SK-N-SH (cell line): ENCODE data around the gene TECPR1. TPM values are rescaled to one million over a fixed set of nuclear protein-coding genes. Genes with fewer than 3 reads are reported as not detected.

Experiments
- CTCF ChIA-PET: fragments of 300-600, 350-600 bp; formaldehyde crosslinking; extraction: SDS; loops from one replicate; lab custom pipeline; 2021; lab: Yijun Ruan, JAX
- POLR2A ChIA-PET: fragments of 350-600 bp; sonication (Branson Sonifier 250); formaldehyde crosslinking; extraction: SDS; loops from one replicate; lab custom pipeline; 2020; ENCODE audit warnings: antibody characterized with exemption, inconsistent platforms; lab: Yijun Ruan, JAX
- DNase-seq: peaks from one replicate; pipeline ENCODE4 v3.0.0; 2012
- H2AFZ ChIP-seq: fragments of 200-600 bp; sonication (generic); 2 replicates; pipeline ENCODE4 v1.8.1; 2016; ENCODE audit warnings: antibody characterized with exemption, mild to moderate bottlenecking, low read depth
- H3F3A ChIP-seq: fragments of 200-600 bp; sonication (generic); replicated peaks from 2 replicates; pipeline ENCODE3; 2016; ENCODE audit warnings: antibody characterized with exemption, mild to moderate bottlenecking; ENCODE audit not compliant: insufficient read depth
- H3K27ac ChIP-seq, 2 experiments: fragments of 200-500 bp in 1 of 2; fragments of 200-600 bp in 1 of 2; sonication (Bioruptor generic) in 1 of 2; sonication (generic), shearing (Covaris generic) in 1 of 2; 2 replicates each; pipeline versions ENCODE4 v1.5.1 to v1.6.1; 2014 to 2016; ENCODE audit warnings: low read depth in 2 of 2, inconsistent platforms in 1 of 2, low read length in 1 of 2, mild to moderate bottlenecking in 1 of 2, mixed read lengths in 1 of 2
- H3K27me3 ChIP-seq: fragments of 200-600 bp; sonication (generic), shearing (Covaris generic); 2 replicates; pipeline ENCODE4 v1.6.1; 2016; ENCODE audit warnings: mixed run types; ENCODE audit not compliant: insufficient read depth
- H3K36me3 ChIP-seq, 2 experiments: fragments of 200-500 bp in 1 of 2; fragments of 200-600 bp in 1 of 2; sonication (Bioruptor generic) in 1 of 2; sonication (generic) in 1 of 2; replicated peaks in 1 of 2; 2 replicates each; pipeline versions ENCODE3 to v1.5.1; 2014 to 2016; ENCODE audit warnings: low read length in 1 of 2, mild to moderate bottlenecking in 1 of 2; ENCODE audit not compliant: insufficient read depth in 2 of 2, control insufficient read depth in 1 of 2
- H3K4me1 ChIP-seq, 2 experiments: fragments of 200-500 bp in 1 of 2; fragments of 200-600 bp in 1 of 2; sonication (Bioruptor generic) in 1 of 2; sonication (generic), shearing (Covaris generic) in 1 of 2; 2 replicates each; pipeline versions ENCODE4 v1.5.1 to v1.6.1; 2014 to 2016; ENCODE audit warnings: low read depth in 1 of 2, low read length in 1 of 2, mixed run types in 1 of 2; ENCODE audit not compliant: insufficient read depth in 2 of 2, control insufficient read depth in 1 of 2
- H3K4me2 ChIP-seq: fragments of 200-600 bp; sonication (generic), shearing (Covaris generic); 2 replicates; pipeline ENCODE4 v1.6.1; 2017; ENCODE audit warnings: mixed run types
- H3K4me3 ChIP-seq, 2 experiments: fragments of 200-500 bp in 1 of 2; fragments of 200-600 bp in 1 of 2; sonication (Bioruptor generic) in 1 of 2; sonication (generic), shearing (Covaris generic) in 1 of 2; 2 replicates each; pipeline versions ENCODE4 v1.5.1 to v1.8.1; 2014 to 2016; ENCODE audit warnings: low read depth in 2 of 2, inconsistent platforms in 1 of 2, low read length in 1 of 2, mild to moderate bottlenecking in 1 of 2, mixed read lengths in 1 of 2, moderate library complexity in 1 of 2
- H3K79me2 ChIP-seq: fragments of 200-600 bp; sonication (generic); 2 replicates; pipeline ENCODE4 v1.8.1; 2017; ENCODE audit warnings: mild to moderate bottlenecking; ENCODE audit not compliant: insufficient read depth
- H3K9ac ChIP-seq: fragments of 200-600 bp; sonication (generic); 2 replicates; pipeline ENCODE4 v1.6.1; 2017; ENCODE audit warnings: mixed run types
- H3K9me2 ChIP-seq: fragments of 200-600 bp; sonication (generic); 2 replicates; pipeline ENCODE4 v1.6.1; 2017; ENCODE audit warnings: mixed run types
- H3K9me3 ChIP-seq: fragments of 200-600 bp; sonication (generic); 2 replicates; pipeline ENCODE4 v1.6.1; 2017; ENCODE audit warnings: mixed run types, mild to moderate bottlenecking, moderate library complexity
- H4K20me1 ChIP-seq: fragments of 200-600 bp; sonication (generic); 2 replicates; pipeline ENCODE4 v1.6.1; 2017; ENCODE audit warnings: mild to moderate bottlenecking, mixed run types; ENCODE audit not compliant: insufficient read depth
- CTCF ChIP-seq: fragments of 200-600 bp; sonication (generic); IDR thresholded peaks from 2 replicates; pipeline ENCODE4 v1.6.1; 2017; ENCODE audit warnings: antibody characterized with exemption, mild to moderate bottlenecking, moderate library complexity
- ELF1 ChIP-seq: IDR thresholded peaks from 2 replicates; pipeline ENCODE4 v1.4.0; 2012
- GABPA ChIP-seq: IDR thresholded peaks from 2 replicates; pipeline ENCODE4 v1.4.0; 2012; ENCODE audit warnings: low read depth, mild to moderate bottlenecking
- GATA2 ChIP-seq: sonication (generic); formaldehyde crosslinking; IDR thresholded peaks from 2 replicates; pipeline ENCODE4 v1.5.0; 2020; ENCODE audit warnings: mild to moderate bottlenecking, missing genetic modification reagents
- MEF2A ChIP-seq: IDR thresholded peaks from 2 replicates; pipeline ENCODE4 v1.4.0; 2012; ENCODE audit warnings: low read depth, borderline replicate concordance
- POLR2AphosphoS5 ChIP-seq: IDR thresholded peaks from 2 replicates; pipeline ENCODE4 v1.6.1; 2012; ENCODE audit warnings: low read depth, low read length
- RCOR1 ChIP-seq: fragments of 150-350 bp; IDR thresholded peaks from 2 replicates; pipeline ENCODE4 v1.6.1; 2017; ENCODE audit warnings: antibody characterized with exemption, low read length
- RFX5 ChIP-seq: IDR thresholded peaks from 2 replicates; pipeline ENCODE4 v1.6.1; 2012; ENCODE audit warnings: mild to moderate bottlenecking, improper control_type of control experiment, low read length
- SMC3 ChIP-seq: IDR thresholded peaks from 2 replicates; pipeline ENCODE4 v1.6.1; 2012; ENCODE audit warnings: low read depth, low read length, improper control_type of control experiment
- TAF1 ChIP-seq: IDR thresholded peaks from 2 replicates; pipeline ENCODE4 v1.6.1; 2012; ENCODE audit warnings: low read depth, mild to moderate bottlenecking, low read length, moderate library complexity, borderline replicate concordance
- TCF12 ChIP-seq: IDR thresholded peaks from 2 replicates; pipeline ENCODE4 v1.4.0; 2012
- USF1 ChIP-seq: IDR thresholded peaks from 2 replicates; pipeline ENCODE4 v1.4.0; 2012; ENCODE audit warnings: low read depth, borderline replicate concordance
- USF2 ChIP-seq: fragments of 150-350 bp; IDR thresholded peaks from 2 replicates; pipeline ENCODE4 v1.6.1; 2017; ENCODE audit warnings: antibody characterized with exemption, low read length, low read depth, borderline replicate concordance
- YY1 ChIP-seq: IDR thresholded peaks from 2 replicates; pipeline ENCODE4 v1.4.0; 2012; ENCODE audit warnings: low read depth, mild to moderate bottlenecking
- ZBTB33 ChIP-seq: IDR thresholded peaks from 2 replicates; pipeline ENCODE4 v1.4.0; 2012; ENCODE audit warnings: low read depth, borderline replicate concordance
- WGBS: methylation state at CpG from one replicate; pipeline ENCODE4 v1.1.6; 2017; ENCODE audit warnings: low lambda C conversion rate; 5-methylcytosine and 5-hydroxymethylcytosine counted together
- polyA plus RNA-seq, 3 experiments: library from polyadenylated mRNA; depleted of rRNA; stranded (reverse); fragments of >200 nt; gene quantifications; 2 replicates each; pipeline ENCODE4 v1.2.3, GENCODE V29; 2012

Gene TECPR1
- polyA plus RNA-seq, 1 of the 3 experiments (the other 2 are of a cell fraction): 6.8 TPM

GRCh38 chr7:98236355-98237185 lies 15.5 kb downstream of the TECPR1 start (continued):
- TF ChIP-seq ZBTB33: no peak

- H3K36me3 ChIP-seq: peaks cover 8 to 10% of the 10 kb centered on the region in 2 experiments
- no peak overlapping the region for H3K9ac ChIP-seq
- ChIA-PET POLR2A (interaction anchor here (1.3 kb wide), 1 partner anchor 45 kb away, joined by 5 read pairs; no protein-coding TSS in a partner anchor), CTCF (interaction anchor here (1.0 kb wide), 1 partner anchor 215 kb away, joined by 5 read pairs; no protein-coding TSS in a partner anchor)
- DNase-seq: peak; percentile 40
- TF ChIP-seq CTCF (no peak), MEF2A (no peak), ELF1 (no peak), USF1 (no peak), POLR2AphosphoS5 (no peak), RFX5 (no peak), TCF12 (no peak), TAF1 (no peak), GABPA (no peak), USF2 (no peak), YY1 (no peak), SMC3 (no peak), GATA2 (CRISPR knock-in tag) (no peak), RCOR1 (no peak)
- H3K9me2 ChIP-seq: no peaks in the 10 kb centered on the region
- no peak overlapping the region for H3K27ac ChIP-seq
- WGBS: 87% methylated on average over 10 of the region's 11 CpGs
- no peaks in the 10 kb centered on the region for H3K27me3 ChIP-seq
- peaks cover 0 to 2% of the 10 kb centered on the region in 2 experiments; a peak in 1 of 4 replicates for H3K4me1 ChIP-seq
- no peaks in the 10 kb centered on the region for H3K79me2 ChIP-seq
- no peaks in the 10 kb centered on the region for H3F3A ChIP-seq
- H3K4me2 ChIP-seq: no peak overlapping the region
- H2AFZ ChIP-seq: no peak overlapping the region
- no peak overlapping the region for H3K4me3 ChIP-seq
- H4K20me1 ChIP-seq: no peaks in the 10 kb centered on the region
- no peaks in the 10 kb centered on the region for H3K9me3 ChIP-seq
Measured at GRCh38 chr7:98235901-98236300, 16.1 kb downstream of the TECPR1 start.
